Endothelial cell of umbilical vein (primary cell): ENCODE data around the gene CIAPIN1. TPM values are rescaled to one million over a fixed set of nuclear protein-coding genes. Genes with fewer than 3 reads are reported as not detected.

ENCODE experiments used
- BruUV-seq: library from RNA; stranded (reverse); fragments of 400-500 nt; replicated peaks from 2 replicates; lab custom pipeline; 2021; lab: Mats Ljungman, UMichigan
- CTCF ChIA-PET: fragments of 300-600, 350-600 bp; sonication (Branson Sonifier 250); formaldehyde crosslinking; loops from one replicate; lab custom pipeline; 2021; ENCODE audit warnings: antibody characterized with exemption, inconsistent platforms; lab: Charles Lee
- POLR2A ChIA-PET: fragments of 300-600, 350-600 bp; sonication (Branson Sonifier 250); formaldehyde crosslinking; loops from one replicate; lab custom pipeline; 2021; ENCODE audit warnings: antibody characterized with exemption, inconsistent platforms; lab: Charles Lee
- DNase-seq: peaks from one replicate; pipeline ENCODE4 v3.0.0-alpha.2; 2011; ENCODE audit warnings: low read depth, low spot score
- FAIRE-seq: peaks from 2 replicates; lab custom pipeline; 2011; peaks lifted over from hg19 to GRCh38; lab: Jason Lieb, UNC
- H2AFZ ChIP-seq: 2 replicates; pipeline ENCODE4 v1.6.0; 2012; ENCODE audit warnings: low read depth, low read length, control low read depth, inconsistent platforms
- H3K27ac ChIP-seq: 2 replicates; pipeline ENCODE4 v1.5.1; 2011; ENCODE audit warnings: low read depth, mild to moderate bottlenecking, control low read depth, low read length, moderate library complexity; ENCODE audit not compliant: insufficient read depth
- H3K27me3 ChIP-seq, 2 experiments: 2 replicates each; pipeline versions ENCODE4 v1.6.0 to v1.6.1; 2011; ENCODE audit warnings: low read length in 2 of 2, mixed read lengths in 1 of 2; ENCODE audit not compliant: control insufficient read depth in 2 of 2, insufficient read depth in 2 of 2
- H3K36me3 ChIP-seq, 2 experiments: 2 replicates in 1 of 2; 3 replicates in 1 of 2; pipeline ENCODE4 v1.5.1; 2011; ENCODE audit warnings: low read length in 2 of 2, mild to moderate bottlenecking in 1 of 2, moderate library complexity in 1 of 2; ENCODE audit not compliant: control insufficient read depth in 2 of 2, insufficient read depth in 2 of 2; ENCODE audit errors: extremely low read depth in 1 of 2
- H3K4me1 ChIP-seq: 3 replicates; pipeline ENCODE4 v1.5.1; 2011; ENCODE audit warnings: mild to moderate bottlenecking, low read length; ENCODE audit not compliant: control insufficient read depth, insufficient read depth; ENCODE audit errors: extremely low read depth
- H3K4me2 ChIP-seq: 2 replicates; pipeline ENCODE4 v1.6.1; 2011; ENCODE audit warnings: low read length, control low read depth, mixed read lengths; ENCODE audit not compliant: insufficient read depth
- H3K4me3 ChIP-seq, 3 experiments: fragments of 200-600 bp in 1 of 3; sonication (generic), shearing (Covaris generic) in 1 of 3; replicated peaks in 1 of 3; 2 replicates each; pipeline ENCODE4 v1.5.1; 2011 to 2016; ENCODE audit warnings: control low read depth in 3 of 3, low read length in 3 of 3, mild to moderate bottlenecking in 2 of 3, inconsistent platforms in 1 of 3, low read depth in 1 of 3, moderate library complexity in 1 of 3; ENCODE audit not compliant: insufficient read depth in 1 of 3
- H3K79me2 ChIP-seq: 2 replicates; pipeline ENCODE4 v1.6.0; 2012; ENCODE audit warnings: low read length, inconsistent platforms; ENCODE audit not compliant: control insufficient read depth, insufficient read depth
- H3K9ac ChIP-seq: replicated peaks from 2 replicates; pipeline ENCODE3; 2011; ENCODE audit warnings: low read length, control low read depth; ENCODE audit not compliant: insufficient read depth; ENCODE audit errors: extremely low read depth
- H3K9me1 ChIP-seq: replicated peaks from 3 replicates; pipeline ENCODE4 v1.6.0; 2011; ENCODE audit warnings: mild to moderate bottlenecking, low read length; ENCODE audit not compliant: control insufficient read depth, insufficient read depth; ENCODE audit errors: extremely low read depth
- H3K9me3 ChIP-seq: replicated peaks from 2 replicates; pipeline ENCODE4 v1.5.1; 2012; ENCODE audit warnings: low read length, inconsistent platforms; ENCODE audit not compliant: control insufficient read depth, insufficient read depth
- H4K20me1 ChIP-seq: replicated peaks from 2 replicates; pipeline ENCODE3; 2011; ENCODE audit warnings: mild to moderate bottlenecking, low read length; ENCODE audit not compliant: control insufficient read depth, insufficient read depth; ENCODE audit errors: extremely low read depth
- EZH2 ChIP-seq: IDR thresholded peaks from 2 replicates; pipeline ENCODE4 v1.6.1; 2012; ENCODE audit warnings: borderline replicate concordance, low read depth, mild to moderate bottlenecking, moderate library complexity, low read length, inconsistent platforms; ENCODE audit not compliant: severe bottlenecking
- FOS ChIP-seq: IDR thresholded peaks from 2 replicates; pipeline ENCODE4 v1.6.1; 2011; ENCODE audit warnings: mild to moderate bottlenecking, low read length, moderate library complexity, borderline replicate concordance; ENCODE audit not compliant: insufficient read depth
- GATA2 ChIP-seq: IDR thresholded peaks from 2 replicates; pipeline ENCODE4 v1.7.0; 2011; ENCODE audit warnings: low read depth, mild to moderate bottlenecking, moderate library complexity, mixed read lengths, low read length; ENCODE audit not compliant: insufficient read length, insufficient read depth
- JUN ChIP-seq: IDR thresholded peaks from 2 replicates; pipeline ENCODE4 v1.6.1; 2011; ENCODE audit warnings: borderline replicate concordance, low read depth; ENCODE audit not compliant: insufficient read length, insufficient read depth
- MYC ChIP-seq: IDR thresholded peaks from one replicate; pipeline ENCODE4 v1.6.1; 2011; ENCODE audit warnings: mild to moderate bottlenecking, low read depth, low read length
- POLR2A ChIP-seq: IDR thresholded peaks from 2 replicates; pipeline ENCODE4 v1.6.1; 2012; ENCODE audit warnings: low read depth, mild to moderate bottlenecking, control low read depth, low read length
- POLR2AphosphoS5 ChIP-seq: IDR thresholded peaks from 2 replicates; pipeline ENCODE4 v1.6.1; 2012; ENCODE audit warnings: low read depth, mild to moderate bottlenecking, control low read depth, low read length, moderate library complexity; ENCODE audit not compliant: insufficient read depth
- dilution Hi-C: fragments of 300-500 bp; cut with MboI; formaldehyde crosslinking; loops from one replicate; pipeline ENCODE4 v1.15.0; 2019; ENCODE audit warnings: low sequenced_read_pairs; ENCODE audit not compliant: extremely low pct_ligation_motif_present
- intact Hi-C: fragments of 100-400 bp; cut with micrococcal nuclease; formaldehyde crosslinking; loops from one replicate; pipeline ENCODE4 v1.10.0; 2022
- polyA plus RNA-seq, 4 experiments: library from polyadenylated mRNA; depleted of rRNA in 3 of 4; stranded (reverse) in 3 of 4; unstranded in 1 of 4; fragments of >200 nt; gene quantifications; 2 replicates each; pipeline versions ENCODE4 v1.2.1 to v1.2.3, GENCODE V29; 2011 to 2012; ENCODE audit warnings: missing spikeins in 1 of 4
- total RNA-seq: library from RNA; stranded (reverse); gene quantifications from 2 replicates; pipeline ENCODE4 v1.2.3, GENCODE V29; 2021
- TF ChIP-seq, protein P1 (sequence below), 2 donors: IDR thresholded peaks; 1 replicate in 1 of 2; 2 replicates in 1 of 2; pipeline ENCODE4 v1.5.1; 2011; ENCODE audit warnings: low read length in 2 of 2, mild to moderate bottlenecking in 2 of 2, moderate library complexity in 2 of 2, control low read depth in 1 of 2, inconsistent platforms in 1 of 2, low read depth in 1 of 2; ENCODE audit not compliant: insufficient read depth in 1 of 2; ENCODE audit errors: extremely low read depth in 1 of 2
- TF ChIP-seq, protein P2 (sequence below): IDR thresholded peaks from 2 replicates; pipeline ENCODE4 v1.6.1; 2011; ENCODE audit not compliant: insufficient read depth, insufficient read length

CIAPIN1 gene
- total and polyA plus RNA-seq, 2 donors (not counting 3 experiments of a cell fraction or from before 2014, with no cell fraction given) = 74.6 to 77.9 TPM

DNA sequence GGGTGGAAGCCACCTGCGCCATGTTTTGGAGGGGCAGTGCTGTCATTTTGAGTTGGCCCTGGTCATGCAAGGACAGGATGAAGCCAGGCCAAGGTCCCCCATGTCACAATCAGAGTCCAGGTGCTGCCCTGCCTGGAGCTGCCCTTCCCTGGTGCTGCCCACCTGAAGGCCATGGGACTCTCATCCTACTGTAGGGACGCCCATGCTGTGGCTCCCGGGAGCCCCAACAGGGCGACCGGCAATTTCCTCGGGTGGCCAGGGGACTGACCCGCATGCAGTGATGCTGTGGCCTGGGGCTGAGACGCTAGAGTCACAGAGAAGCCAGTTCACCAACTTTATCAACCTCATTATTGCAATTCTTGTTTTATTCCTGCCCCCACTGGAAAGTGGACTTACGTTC lies 34.6 kb downstream of the CIAPIN1 start:
- Histone ChIP-seq H3K4me2 (no peak overlapping the region), H3K9ac (no peak overlapping the region), H4K20me1 (no peaks in the 10 kb centered on the region), H2AFZ (no peak overlapping the region), H3K36me3 (no peaks in the 10 kb centered on the region), H3K4me3 (no peak overlapping the region), H3K4me1 (peaks cover 13% of the 10 kb centered on the region), H3K9me1 (no peaks in the 10 kb centered on the region), H3K9me3 (no peaks in the 10 kb centered on the region), H3K27me3 (no peaks in the 10 kb centered on the region), H3K27ac (no peak overlapping the region), H3K79me2 (no peaks in the 10 kb centered on the region)
- intact Hi-C loops = no loop called here
- no TSS peak for BruUV-seq
- no peak for FAIRE-seq
- ChIA-PET CTCF (interaction anchor here (1.2 to 16.2 kb wide), 3 partner anchors 8 to 108 kb away, joined by 3 to 507 read pairs (median 5); partner anchors contain the start of gene CCL17), POLR2A (no interaction called here)
- TF ChIP-seq JUN (no peak), GATA2 (no peak), MYC (no peak), EZH2 (no peak), FOS (no peak), POLR2A (no peak), POLR2AphosphoS5 (no peak)
- TF ChIP-seq, protein P1, sequence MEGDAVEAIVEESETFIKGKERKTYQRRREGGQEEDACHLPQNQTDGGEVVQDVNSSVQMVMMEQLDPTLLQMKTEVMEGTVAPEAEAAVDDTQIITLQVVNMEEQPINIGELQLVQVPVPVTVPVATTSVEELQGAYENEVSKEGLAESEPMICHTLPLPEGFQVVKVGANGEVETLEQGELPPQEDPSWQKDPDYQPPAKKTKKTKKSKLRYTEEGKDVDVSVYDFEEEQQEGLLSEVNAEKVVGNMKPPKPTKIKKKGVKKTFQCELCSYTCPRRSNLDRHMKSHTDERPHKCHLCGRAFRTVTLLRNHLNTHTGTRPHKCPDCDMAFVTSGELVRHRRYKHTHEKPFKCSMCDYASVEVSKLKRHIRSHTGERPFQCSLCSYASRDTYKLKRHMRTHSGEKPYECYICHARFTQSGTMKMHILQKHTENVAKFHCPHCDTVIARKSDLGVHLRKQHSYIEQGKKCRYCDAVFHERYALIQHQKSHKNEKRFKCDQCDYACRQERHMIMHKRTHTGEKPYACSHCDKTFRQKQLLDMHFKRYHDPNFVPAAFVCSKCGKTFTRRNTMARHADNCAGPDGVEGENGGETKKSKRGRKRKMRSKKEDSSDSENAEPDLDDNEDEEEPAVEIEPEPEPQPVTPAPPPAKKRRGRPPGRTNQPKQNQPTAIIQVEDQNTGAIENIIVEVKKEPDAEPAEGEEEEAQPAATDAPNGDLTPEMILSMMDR (IDR thresholded peaks at IDR 0.05; ENCODE audit: extremely low read depth in 1 of 2, insufficient read depth in 1 of 2, low read depth in 1 of 2, low read length in 2 of 2) = no peak
- TF ChIP-seq, protein P2, sequence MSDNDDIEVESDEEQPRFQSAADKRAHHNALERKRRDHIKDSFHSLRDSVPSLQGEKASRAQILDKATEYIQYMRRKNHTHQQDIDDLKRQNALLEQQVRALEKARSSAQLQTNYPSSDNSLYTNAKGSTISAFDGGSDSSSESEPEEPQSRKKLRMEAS = no peak
- DNase-seq = no peak
- dilution Hi-C loops = loop anchor here (25.0 kb wide), 1 partner anchor 100 kb away; no protein-coding TSS in a partner anchor
